ENCODE measurements around the gene PANK4. TPM values are rescaled to one million over a fixed set of nuclear protein-coding genes. Genes with fewer than 3 reads are reported as not detected.

The PANK4 gene
- total and polyA plus RNA-seq, 2 of the 8 experiments (the other 6 are each of a cell fraction or from before 2014, with no cell fraction given), result 20.1 to 29.7 TPM

DNA sequence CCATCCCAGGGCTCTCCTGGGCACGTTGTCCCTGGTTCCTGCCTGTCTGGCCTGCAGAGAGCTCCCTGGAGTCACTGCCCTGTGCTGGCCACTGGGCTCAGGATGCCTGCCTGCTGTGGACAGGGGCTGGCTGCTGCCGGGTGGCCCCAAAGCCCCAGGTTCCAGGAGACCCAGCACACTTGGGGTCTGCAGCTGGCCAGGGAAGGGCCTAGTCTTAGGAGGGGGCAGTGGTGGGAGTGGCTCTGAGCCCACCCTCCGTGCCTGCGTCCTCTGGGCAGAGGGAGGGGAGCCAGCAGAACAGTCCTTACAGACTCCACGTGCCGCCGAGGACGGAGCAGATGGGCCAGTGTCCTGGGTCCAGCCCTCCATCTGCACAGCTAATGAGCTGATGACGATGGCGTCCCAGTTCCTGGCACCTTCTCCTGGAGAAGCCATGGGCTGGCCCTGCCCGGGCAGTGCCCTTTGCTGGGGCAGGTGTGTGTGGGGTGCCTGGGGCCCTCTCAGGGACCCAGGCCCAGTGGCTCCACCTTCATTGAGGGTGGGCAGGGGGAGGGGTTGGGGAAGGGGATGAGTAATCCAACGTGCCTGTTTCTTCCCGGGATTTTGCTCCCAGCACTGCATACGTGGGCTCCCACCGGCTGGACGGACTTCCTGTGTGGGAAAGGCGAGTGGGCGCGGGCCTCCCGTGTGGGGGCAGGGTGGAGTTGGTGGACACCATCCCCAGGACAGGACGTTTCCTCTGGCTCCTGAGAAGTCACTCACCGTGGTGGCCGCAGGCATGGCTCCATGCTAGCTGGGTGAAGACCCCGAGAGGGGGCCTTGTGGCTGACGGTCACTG, 57.1 kb downstream of the PANK4 start:
- Histone ChIP-seq H3K4ac (replicated peaks; ENCODE audit: insufficient read length, low read depth, low read length) (no peak overlapping the region), H4K8ac (ENCODE audit: extremely low read depth, insufficient read depth, low read length) (no peak overlapping the region), H2BK15ac (ENCODE audit: low read length) (no peak overlapping the region), H4K91ac (replicated peaks; ENCODE audit: insufficient read length, low read length) (no peak overlapping the region), H3K4me1 (replicated peaks in 1 of 4; ENCODE audit: control insufficient read depth in 3 of 4, insufficient read depth in 4 of 4, low read length in 3 of 4) (peaks cover 0 to 8% (median 0%) of the 10 kb centered on the region in 4 experiments; a peak in 3 of 7 replicates), H3K4me3 (ENCODE audit: extremely low read depth in 1 of 4, insufficient read depth in 2 of 4, low read depth in 3 of 4, low read length in 4 of 4) (no peak overlapping the region), H3K79me1 (ENCODE audit: low read depth, low read length) (no peaks in the 10 kb centered on the region), H2BK20ac (ENCODE audit: low read length) (no peak overlapping the region), H3K18ac (ENCODE audit: extremely low read depth, low read length) (no peak overlapping the region), H3K23me2 (ENCODE audit: low read depth, low read length) (no peaks in the 10 kb centered on the region; the same call in 1 of the 2 replicates), H2AFZ (ENCODE audit: low read length) (no peak overlapping the region), H4K20me1 (replicated peaks in 1 of 2; ENCODE audit: control insufficient read depth in 1 of 2, insufficient read depth in 2 of 2, low read length in 2 of 2) (peaks cover 4% of the 10 kb centered on the region in 2 experiments), H3K27me3 (replicated peaks in 1 of 4; ENCODE audit: control insufficient read depth in 3 of 4, extremely low read depth in 1 of 4, insufficient read depth in 3 of 4, low read length in 3 of 4) (no peaks in the 10 kb centered on the region; a peak in 2 of 7 replicates), H3K4me2 (ENCODE audit: insufficient read depth in 1 of 2, low read depth in 2 of 2, low read length in 2 of 2) (no peak overlapping the region), H3K9ac (replicated peaks in 1 of 4; ENCODE audit: extremely low read depth in 1 of 4, low read depth in 3 of 4, low read length in 3 of 4) (no peak overlapping the region), H3K36me3 (ENCODE audit: control insufficient read depth in 2 of 4, insufficient read depth in 4 of 4, low read length in 3 of 4) (no peaks in the 10 kb centered on the region), H2AK5ac (ENCODE audit: low read depth, low read length) (no peak overlapping the region), H3K27ac (ENCODE audit: low read depth, low read length) (no peak overlapping the region), H3K23ac (ENCODE audit: insufficient read length) (no peak overlapping the region), H3K79me2 (ENCODE audit: control insufficient read depth in 1 of 2, insufficient read depth in 2 of 2, low read length in 2 of 2) (no peaks in the 10 kb centered on the region), H3K14ac (ENCODE audit: insufficient read length) (no peak overlapping the region), H4K5ac (ENCODE audit: insufficient read length, low read depth, low read length) (no peak overlapping the region), H3K9me3 (ENCODE audit: insufficient read depth in 2 of 2, low read depth in 1 of 2, low read length in 1 of 2) (no peaks in the 10 kb centered on the region), H3K56ac (replicated peaks; ENCODE audit: insufficient read length, low read depth, low read length) (no peak overlapping the region), H2BK5ac (ENCODE audit: low read depth, low read length) (no peak overlapping the region), H2BK12ac (ENCODE audit: low read depth, low read length) (no peak overlapping the region), H2BK120ac (replicated peaks; ENCODE audit: low read depth, low read length) (no peak overlapping the region)
- no peak for DNase-seq (ENCODE audit: low read depth in 1 of 2, low spot score in 2 of 2)
- CTCF ChIA-PET (ENCODE audit: partially characterized antibody), result interaction anchor here (1.1 to 3.4 kb wide), 5 partner anchors 9 to 79 kb away, joined by 3 to 14 read pairs (median 4); no protein-coding TSS in a partner anchor
- no peak for FAIRE-seq
- POLR2A ChIA-PET (ENCODE audit: partially characterized antibody), result no interaction called here
- no peak for TF ChIP-seq CHD2 (IDR thresholded peaks at IDR 0.05; ENCODE audit: low read length)
- no peak for TF ChIP-seq GTF2F1 (IDR thresholded peaks at IDR 0.05; ENCODE audit: borderline replicate concordance, low read depth, low read length)
- TF ChIP-seq RXRA (IDR thresholded peaks at IDR 0.05; ENCODE audit: insufficient read depth, low read depth, low read length), result no peak
- no peak for TF ChIP-seq JUN (IDR thresholded peaks at IDR 0.05; ENCODE audit: low read depth, low read length)
- TF ChIP-seq EZH2 (IDR thresholded peaks at IDR 0.05; ENCODE audit: low read depth, low read length, severe bottlenecking), result no peak
- TF ChIP-seq CBX5 (IDR thresholded peaks at IDR 0.05; ENCODE audit: low read depth, low read length), result no peak
- no peak for TF ChIP-seq HDAC2 (IDR thresholded peaks at IDR 0.05; ENCODE audit: borderline replicate concordance in 1 of 2, low read depth in 2 of 2, low read length in 2 of 2)
- TF ChIP-seq TAF7 (optimal IDR thresholded peaks at IDR 0.05; ENCODE audit: borderline replicate concordance, low read depth, low read length), result no peak
- no peak for TF ChIP-seq TCF12 (IDR thresholded peaks at IDR 0.05; ENCODE audit: low read depth, low read length)
- TF ChIP-seq ASH2L (IDR thresholded peaks at IDR 0.05; ENCODE audit: low read length), result no peak
- no peak for TF ChIP-seq TBP (IDR thresholded peaks at IDR 0.05; ENCODE audit: low read depth, low read length)
- WGBS, 2 experiments (ENCODE audit: extremely low coverage in 1 of 2, insufficient coverage in 1 of 2, insufficient read length in 1 of 2, insufficient replicate concordance in 2 of 2, low coverage in 1 of 2, low lambda C conversion rate in 2 of 2, missing lambda C conversion rate in 1 of 2), result 85% methylated on average over 18 of the region's 25 CpGs; no CpG with 5 or more reads in 1 of the 2 experiments

Measured in H1 (cell line).